HG03469 (cell line): ENCODE results near the gene PIP5K1A.
"Not testable (repeated sequence)": the region's sequence is repeated elsewhere in the genome, so short reads cannot be mapped to it uniquely, and the experiment has no call there.

ENCODE experiments used
- ATAC-seq: cut with Tn5 transposase; IDR thresholded peaks from one replicate; pipeline ENCODE4 v1.9.1; 2021; ENCODE audit warnings: mild to moderate bottlenecking, moderate library complexity, moderate number of reproducible peaks; ENCODE audit not compliant: unreplicated experiment

The PIP5K1A gene

GRCh38 chr1:151246786-151247185, 48.4 kb downstream of the PIP5K1A start:
- ATAC-seq: no peak

- ATAC-seq: no peak
Measured at GRCh38 chr1:151251656-151252470, 53.5 kb downstream of the PIP5K1A start.

- peak; percentile 64 for ATAC-seq
Measured at GRCh38 chr1:151254217-151255213, 56.2 kb downstream of the PIP5K1A start, which contains the start of gene PSMD4. PSMD4 (plus strand) TSS chr1:151254734; CDS start chr1:151254783, 49 bp downstream.

- no peak for ATAC-seq
Measured at GRCh38 chr1:151255381-151255780, 57.0 kb downstream of the PIP5K1A start.

GRCh38 chr1:151259351-151259750, 61.0 kb downstream of the PIP5K1A start:
- ATAC-seq: no peak

GRCh38 chr1:151265446-151266236, 67.3 kb downstream of the PIP5K1A start:
- no peak for ATAC-seq

GRCh38 chr1:151266315-151266714, 68.0 kb downstream of the PIP5K1A start:
- ATAC-seq: no peak

GRCh38 chr1:151266821-151267220, 68.5 kb downstream of the PIP5K1A start:
- ATAC-seq: no peak

- ATAC-seq: no peak
Measured at GRCh38 chr1:151267760-151268159, 69.4 kb downstream of the PIP5K1A start.

- ATAC-seq: no peak
Measured at GRCh38 chr1:151273924-151274466, 75.6 kb downstream of the PIP5K1A start.

GRCh38 chr1:151275341-151275740, 77.0 kb downstream of the PIP5K1A start:
- ATAC-seq: not testable (repeated sequence)

- no peak for ATAC-seq
Measured at GRCh38 chr1:151277249-151277648, 78.9 kb downstream of the PIP5K1A start.

- ATAC-seq: peak; percentile 22
Measured at GRCh38 chr1:151281225-151281968, 83.0 kb downstream of the PIP5K1A start.

- ATAC-seq: peak; percentile 70
Measured at GRCh38 chr1:151281969-151282882, 83.9 kb downstream of the PIP5K1A start, which contains the start of gene ZNF687. ZNF687 (plus strand) TSS chr1:151282299; CDS start chr1:151286292, 3,993 bp downstream.

GRCh38 chr1:151282883-151283725, 84.8 kb downstream of the PIP5K1A start:
- no peak for ATAC-seq

- ATAC-seq: no peak
Measured at GRCh38 chr1:151284013-151284577, 85.7 kb downstream of the PIP5K1A start.
